SU-DHL-6 (cell line): ENCODE measurements around the gene ASTN1.

Experiments
- CTCF ChIP-seq: fragments of 200-600 bp; sonication (generic); IDR thresholded peaks from one replicate; pipeline ENCODE4 v1.5.1; 2017; ENCODE audit warnings: antibody characterized with exemption, mild to moderate bottlenecking, low read length, moderate library complexity; ENCODE audit not compliant: insufficient read depth, poor library complexity, severe bottlenecking
- EZH2phosphoT487 ChIP-seq: fragments of 200-600 bp; sonication (generic), shearing (Covaris generic); conservative IDR thresholded peaks from 2 replicates; pipeline ENCODE4 v1.6.1; 2018; ENCODE audit warnings: mild to moderate bottlenecking, antibody characterized with exemption, low read length, moderate library complexity, mixed read lengths

- TF ChIP-seq CTCF (no peak), EZH2phosphoT487 (no peak)
Observed at GRCh38 chr1:177010211-177010825, 154.2 kb downstream of the ASTN1 start.
